H1 (cell line): ENCODE data around the gene ARL11. TPM values are rescaled to one million over a fixed set of nuclear protein-coding genes. Genes with fewer than 3 reads are reported as not detected.

ENCODE experiments used
- BACH1 ChIP-seq: IDR thresholded peaks from 2 replicates; pipeline ENCODE4 v1.6.1; 2012; ENCODE audit warnings: low read length, improper control_type of control experiment
- CHD7 ChIP-seq: fragments of 300-600 bp; sonication (generic); IDR thresholded peaks from 2 replicates; pipeline ENCODE4 v1.7.1; 2012; ENCODE audit warnings: low read length, moderate library complexity, mild to moderate bottlenecking, inconsistent platforms; ENCODE audit not compliant: insufficient replicate concordance
- KDM5A ChIP-seq: fragments of 200-600 bp; IDR thresholded peaks from 2 replicates; pipeline ENCODE4 v1.7.1; 2012; ENCODE audit warnings: mild to moderate bottlenecking, low read length, inconsistent platforms, mixed read lengths
- MAFK ChIP-seq: IDR thresholded peaks from 2 replicates; pipeline ENCODE4 v1.6.1; 2012; ENCODE audit warnings: low read depth, mild to moderate bottlenecking, improper control_type of control experiment, low read length
- RAD21 ChIP-seq, 2 experiments: IDR thresholded peaks in 1 of 2; conservative IDR thresholded peaks in 1 of 2; 2 replicates each; pipeline ENCODE4 v1.6.1; 2011; ENCODE audit warnings: low read depth in 2 of 2, low read length in 2 of 2, improper control_type of control experiment in 1 of 2, inconsistent platforms in 1 of 2, mild to moderate bottlenecking in 1 of 2, moderate library complexity in 1 of 2
- SIRT6 ChIP-seq: IDR thresholded peaks from one replicate; pipeline ENCODE4 v1.7.1; 2012; ENCODE audit warnings: low read length, inconsistent platforms
- SIX5 ChIP-seq: IDR thresholded peaks from 2 replicates; pipeline ENCODE4 v1.6.1; 2011; ENCODE audit warnings: mild to moderate bottlenecking, low read depth, low read length
- SP1 ChIP-seq: IDR thresholded peaks from 2 replicates; pipeline ENCODE4 v1.6.1; 2011; ENCODE audit warnings: low read depth, low read length
- ZNF274 ChIP-seq: IDR thresholded peaks from 2 replicates; pipeline ENCODE4 v1.7.0; 2012; ENCODE audit warnings: low read length, borderline replicate concordance; ENCODE audit errors: extremely low read depth
- polyA plus RNA-seq, 7 experiments: library from polyadenylated mRNA; depleted of rRNA in 3 of 7; stranded (reverse) in 5 of 7; unstranded in 2 of 7; fragments of >200 nt in 5 of 7; fragments of 200-250 nt in 2 of 7; gene quantifications; 1 replicate in 5 of 7; 2 replicates in 1 of 7; 4 replicates in 1 of 7; pipeline versions ENCODE4 v1.2.1 to v1.2.3, GENCODE V29; 2011 to 2013; ENCODE audit warnings: missing spikeins in 2 of 7, mixed read lengths in 2 of 7
- total RNA-seq: library from RNA; stranded (reverse); fragmentation: NEBNext Ultra II Directional; extraction: Animal tissue kit (Norgen Biotek cat#: 25700); gene quantifications from 2 replicates; pipeline ENCODE4 v1.2.1, GENCODE V29; 2021

The ARL11 gene
- total and polyA plus RNA-seq, 2 of the 8 experiments (the other 6 are each of a cell fraction or from before 2014, with no cell fraction given) = 0.45 to 0.52 TPM

- TF ChIP-seq CHD7 (no peak), MAFK (no peak), BACH1 (no peak), SIX5 (no peak), SP1 (no peak), SIRT6 (no peak), ZNF274 (no peak), RAD21 (IDR thresholded peaks at IDR 0.05 in 1 of 2, conservative IDR thresholded peaks at IDR 0.05 in 1 of 2; ENCODE audit: low read depth in 2 of 2, low read length in 2 of 2) (peak; percentile 70 to 74), KDM5A (no peak)
Observed at GRCh38 chr13:49652355-49653305, 24.3 kb downstream of the ARL11 start (continued).
